ENCODE measurements around the gene FNDC3B.

DNA sequence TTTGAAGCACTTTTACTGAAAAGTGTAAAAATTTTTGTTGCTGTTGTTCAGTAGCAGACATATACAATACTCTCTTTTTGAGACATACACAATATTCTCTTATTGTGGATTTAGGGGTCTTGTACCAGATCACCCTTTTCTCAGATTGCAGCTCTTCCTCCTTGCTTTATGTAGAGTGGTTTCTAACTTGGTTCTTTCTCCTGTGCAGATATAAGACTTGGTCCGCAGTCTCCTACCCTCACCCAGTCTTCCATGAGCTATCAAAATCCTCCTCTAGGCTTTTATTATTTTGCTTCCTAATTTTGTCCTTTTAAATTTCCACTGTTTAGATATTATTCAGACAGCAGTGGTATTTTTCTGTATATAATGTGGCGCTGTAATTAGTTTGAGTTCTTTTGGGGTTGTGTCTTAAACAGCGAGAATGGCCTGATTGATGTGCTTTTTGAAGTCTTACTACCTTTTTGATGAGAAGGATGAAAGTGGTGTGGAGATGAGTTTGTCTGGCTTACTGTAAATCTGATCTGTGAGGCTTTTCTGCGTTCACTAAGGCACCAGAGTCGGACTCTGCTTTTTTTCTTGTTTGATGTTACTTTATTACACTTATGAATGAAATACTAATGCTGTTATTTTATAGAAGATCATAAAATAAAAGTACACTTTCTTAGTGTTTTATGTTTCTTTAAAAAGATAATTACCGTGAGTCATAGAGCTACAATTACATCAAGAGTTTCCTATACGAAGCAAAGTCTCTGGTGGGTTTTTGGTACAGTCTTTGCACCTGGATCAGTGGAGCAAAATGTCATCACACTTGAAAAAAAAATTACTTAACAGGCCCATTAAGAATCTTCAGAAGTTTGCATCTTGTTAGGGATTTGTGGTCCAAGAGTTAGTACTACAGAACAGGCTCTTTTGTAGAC is 27.8 kb downstream of the FNDC3B start:
- TF ChIP-seq, protein P1, sequence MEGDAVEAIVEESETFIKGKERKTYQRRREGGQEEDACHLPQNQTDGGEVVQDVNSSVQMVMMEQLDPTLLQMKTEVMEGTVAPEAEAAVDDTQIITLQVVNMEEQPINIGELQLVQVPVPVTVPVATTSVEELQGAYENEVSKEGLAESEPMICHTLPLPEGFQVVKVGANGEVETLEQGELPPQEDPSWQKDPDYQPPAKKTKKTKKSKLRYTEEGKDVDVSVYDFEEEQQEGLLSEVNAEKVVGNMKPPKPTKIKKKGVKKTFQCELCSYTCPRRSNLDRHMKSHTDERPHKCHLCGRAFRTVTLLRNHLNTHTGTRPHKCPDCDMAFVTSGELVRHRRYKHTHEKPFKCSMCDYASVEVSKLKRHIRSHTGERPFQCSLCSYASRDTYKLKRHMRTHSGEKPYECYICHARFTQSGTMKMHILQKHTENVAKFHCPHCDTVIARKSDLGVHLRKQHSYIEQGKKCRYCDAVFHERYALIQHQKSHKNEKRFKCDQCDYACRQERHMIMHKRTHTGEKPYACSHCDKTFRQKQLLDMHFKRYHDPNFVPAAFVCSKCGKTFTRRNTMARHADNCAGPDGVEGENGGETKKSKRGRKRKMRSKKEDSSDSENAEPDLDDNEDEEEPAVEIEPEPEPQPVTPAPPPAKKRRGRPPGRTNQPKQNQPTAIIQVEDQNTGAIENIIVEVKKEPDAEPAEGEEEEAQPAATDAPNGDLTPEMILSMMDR (IDR thresholded peaks at IDR 0.05), result no peak
- TF ChIP-seq EP300 (IDR thresholded peaks at IDR 0.05) (no peak), POLR2A (IDR thresholded peaks at IDR 0.05) (no peak)
